GM19468 (cell line): Measurements from ENCODE around the gene OVOL1.

Source experiments
- ATAC-seq: cut with Tn5 transposase; IDR thresholded peaks from one replicate; pipeline ENCODE4 v1.9.1; 2021; ENCODE audit warnings: mild to moderate bottlenecking, moderate library complexity, moderate number of reproducible peaks; ENCODE audit not compliant: unreplicated experiment; ENCODE audit errors: extremely low read depth

OVOL1 gene

DNA sequence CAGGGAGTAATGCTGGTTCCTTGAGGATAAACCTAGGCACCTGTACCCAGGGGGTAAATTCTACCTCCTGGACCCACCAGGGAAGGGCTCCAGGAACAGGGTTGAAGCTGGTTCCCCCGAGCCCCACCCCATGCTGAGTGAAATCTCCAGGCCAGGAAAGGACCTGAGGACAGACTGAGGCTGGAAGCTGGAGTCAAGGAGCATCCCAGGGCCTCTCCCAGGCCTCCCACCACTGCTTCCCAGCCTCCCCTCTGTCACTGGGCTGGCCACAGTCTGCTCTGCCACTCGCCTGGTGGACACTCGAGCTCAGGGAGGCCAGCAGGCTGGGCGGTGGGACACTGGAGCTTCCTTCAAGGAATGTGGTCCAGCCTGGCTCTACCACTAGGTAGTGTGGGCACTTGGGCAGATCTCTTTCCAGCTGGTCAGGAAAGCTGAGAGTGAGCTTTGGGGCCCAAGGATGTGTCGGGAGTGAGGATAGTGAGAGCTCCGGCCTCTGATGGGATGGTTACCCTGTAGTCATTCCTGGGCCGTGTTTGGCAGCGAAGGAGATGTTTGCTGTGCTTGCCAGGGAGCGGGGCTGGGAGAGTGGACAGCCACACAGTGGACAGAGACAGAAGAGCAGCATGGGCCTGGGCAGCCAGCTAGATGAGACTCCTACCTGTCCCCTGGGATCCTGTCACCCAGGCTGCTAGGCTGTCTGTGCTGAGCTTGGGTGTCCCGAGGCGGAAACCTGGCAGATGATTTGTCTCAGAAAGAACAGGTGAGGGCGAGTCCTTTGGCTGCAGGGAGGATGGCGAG is 3.4 kb downstream of the OVOL1 start:
- ATAC-seq: no peak

DNA sequence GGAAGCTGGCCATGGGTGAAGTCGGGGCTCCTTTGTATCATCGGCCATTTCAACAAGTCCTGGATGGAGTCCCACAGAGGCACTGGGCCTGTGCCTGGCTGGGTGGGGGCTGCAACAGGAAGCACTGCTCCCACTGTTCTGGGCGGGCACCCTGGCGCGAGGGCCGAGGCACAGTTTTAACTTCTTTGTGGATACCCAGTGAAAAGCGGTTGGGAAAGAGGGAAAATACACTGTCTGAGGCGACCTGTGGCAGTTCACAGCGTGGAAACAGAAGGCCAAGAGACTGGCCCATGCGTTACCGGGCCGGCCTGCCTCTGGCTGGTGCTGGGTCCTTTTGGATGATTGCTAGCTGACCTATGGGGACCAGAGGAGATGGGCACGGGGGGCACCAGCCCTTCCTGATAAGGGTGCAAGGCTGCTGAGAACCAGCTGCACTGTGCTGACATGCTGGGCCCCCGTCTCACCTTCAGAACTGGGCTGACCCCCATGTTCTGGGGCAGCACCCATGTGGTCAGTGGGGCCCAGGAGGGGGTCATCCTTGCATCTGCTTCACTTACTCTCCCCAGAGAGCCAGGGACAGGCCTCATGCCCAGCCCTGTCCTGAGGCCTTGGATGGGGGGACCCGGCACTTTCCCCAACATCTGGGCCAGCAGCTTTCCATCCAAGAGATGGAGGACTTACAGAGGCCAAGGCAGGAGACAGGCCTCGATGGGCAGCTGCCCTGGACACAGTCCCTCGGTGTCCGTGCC is 4.2 kb downstream of the OVOL1 start:
- no peak for ATAC-seq

DNA sequence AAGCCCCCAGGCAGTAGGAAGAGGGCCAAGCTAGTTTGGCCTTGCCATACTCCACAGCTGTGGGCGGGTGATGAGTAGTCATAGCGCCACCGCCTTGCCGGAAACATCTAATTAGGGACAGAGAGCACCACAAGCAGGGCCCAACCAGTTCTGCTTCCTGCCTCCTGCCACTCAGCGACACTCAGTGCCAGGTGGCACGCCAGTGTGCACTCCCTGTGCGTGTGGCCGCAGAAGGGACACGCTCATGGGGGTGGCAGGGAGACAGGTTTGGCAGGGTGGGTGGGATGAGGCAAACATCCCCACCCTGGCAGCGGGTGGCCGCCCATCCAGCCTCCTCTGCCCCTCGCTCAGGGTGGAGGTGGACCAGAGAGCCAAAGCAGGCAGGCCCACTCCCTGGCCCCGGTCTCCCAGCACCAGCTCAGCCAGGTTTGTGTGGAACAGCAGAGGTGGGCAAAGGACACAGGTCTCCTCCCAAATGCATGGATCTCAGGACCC is 4.9 kb downstream of the OVOL1 start:
- ATAC-seq: no peak

DNA sequence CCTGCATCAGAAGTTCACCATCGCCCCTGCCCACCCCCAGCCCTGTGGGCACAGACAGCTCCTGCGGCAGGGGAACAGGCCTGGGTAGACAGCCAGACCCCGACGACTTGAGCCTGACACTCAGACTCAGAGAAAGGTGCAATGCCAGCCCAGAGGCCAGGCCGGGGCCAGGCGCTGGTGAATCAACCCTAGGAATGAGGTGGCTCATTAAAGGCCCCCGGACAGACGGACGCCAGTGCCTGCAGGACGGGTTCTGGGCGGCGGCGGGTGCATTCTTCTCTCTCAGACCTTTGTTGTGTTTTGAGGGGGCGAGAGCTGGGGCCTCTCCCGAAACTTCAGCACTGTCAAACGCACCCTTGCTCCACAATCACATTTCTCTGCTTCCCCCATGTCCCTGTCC is 5.6 kb downstream of the OVOL1 start:
- ATAC-seq: no peak

DNA sequence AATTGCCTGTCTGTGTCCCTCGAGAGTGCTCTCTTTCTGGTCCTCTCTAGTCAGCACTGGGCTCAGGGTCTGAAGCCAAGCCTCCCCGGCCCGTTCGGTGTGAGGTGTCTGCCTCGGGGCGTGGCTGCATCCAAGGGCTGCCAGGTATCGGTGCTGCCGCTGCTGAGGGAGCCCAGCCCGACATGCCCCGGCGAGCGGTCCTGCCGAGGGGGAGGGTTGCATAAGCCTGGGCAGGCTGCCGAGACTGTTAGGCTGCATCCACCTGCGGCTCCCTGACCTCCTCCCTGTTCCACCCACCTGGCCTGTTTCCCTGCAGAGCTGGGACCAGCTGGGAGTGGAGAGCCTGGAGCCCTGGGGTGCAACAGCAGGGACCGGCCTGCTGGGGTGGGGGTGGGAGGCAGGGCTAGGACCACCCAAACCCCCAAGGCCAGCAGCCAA is 6.3 kb downstream of the OVOL1 start:
- ATAC-seq: no peak

DNA sequence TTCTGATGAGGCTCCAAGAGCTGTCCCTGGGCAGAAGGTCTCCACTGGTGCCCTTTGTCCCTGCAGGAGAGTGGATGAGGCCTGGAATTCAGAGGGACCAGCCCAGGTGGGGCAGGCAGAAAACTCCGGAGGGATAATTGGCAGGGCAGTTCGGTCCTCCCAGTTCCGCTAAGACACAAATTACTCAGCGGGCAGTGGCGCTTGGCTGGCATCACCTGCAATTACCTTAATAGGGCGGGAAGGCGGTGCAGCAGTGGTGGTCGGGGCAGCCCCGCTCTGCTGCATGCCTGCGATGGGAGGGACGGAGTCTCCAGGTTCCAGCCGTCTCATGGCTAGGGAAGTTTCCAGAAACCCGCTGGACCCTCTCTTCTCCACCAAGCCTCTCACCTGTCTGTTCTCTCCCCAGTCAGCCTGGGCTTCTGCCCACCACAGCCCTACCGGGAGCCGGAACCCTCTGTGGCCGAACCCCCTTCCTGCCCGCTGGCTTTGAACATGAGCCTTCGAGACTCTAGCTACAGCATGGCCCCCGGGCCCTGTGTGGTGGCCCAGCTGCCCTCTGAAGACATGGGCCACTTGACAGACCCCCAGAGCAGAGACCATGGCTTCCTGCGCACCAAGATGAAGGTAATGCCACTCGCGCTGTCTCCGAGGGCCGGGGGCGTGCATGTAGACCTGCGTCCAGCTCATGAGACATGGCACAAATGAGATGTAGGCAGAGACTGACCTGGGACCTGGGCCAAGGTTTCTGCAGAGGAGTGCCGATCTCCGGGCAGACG is 7.0 kb downstream of the OVOL1 start:
- no peak for ATAC-seq

DNA sequence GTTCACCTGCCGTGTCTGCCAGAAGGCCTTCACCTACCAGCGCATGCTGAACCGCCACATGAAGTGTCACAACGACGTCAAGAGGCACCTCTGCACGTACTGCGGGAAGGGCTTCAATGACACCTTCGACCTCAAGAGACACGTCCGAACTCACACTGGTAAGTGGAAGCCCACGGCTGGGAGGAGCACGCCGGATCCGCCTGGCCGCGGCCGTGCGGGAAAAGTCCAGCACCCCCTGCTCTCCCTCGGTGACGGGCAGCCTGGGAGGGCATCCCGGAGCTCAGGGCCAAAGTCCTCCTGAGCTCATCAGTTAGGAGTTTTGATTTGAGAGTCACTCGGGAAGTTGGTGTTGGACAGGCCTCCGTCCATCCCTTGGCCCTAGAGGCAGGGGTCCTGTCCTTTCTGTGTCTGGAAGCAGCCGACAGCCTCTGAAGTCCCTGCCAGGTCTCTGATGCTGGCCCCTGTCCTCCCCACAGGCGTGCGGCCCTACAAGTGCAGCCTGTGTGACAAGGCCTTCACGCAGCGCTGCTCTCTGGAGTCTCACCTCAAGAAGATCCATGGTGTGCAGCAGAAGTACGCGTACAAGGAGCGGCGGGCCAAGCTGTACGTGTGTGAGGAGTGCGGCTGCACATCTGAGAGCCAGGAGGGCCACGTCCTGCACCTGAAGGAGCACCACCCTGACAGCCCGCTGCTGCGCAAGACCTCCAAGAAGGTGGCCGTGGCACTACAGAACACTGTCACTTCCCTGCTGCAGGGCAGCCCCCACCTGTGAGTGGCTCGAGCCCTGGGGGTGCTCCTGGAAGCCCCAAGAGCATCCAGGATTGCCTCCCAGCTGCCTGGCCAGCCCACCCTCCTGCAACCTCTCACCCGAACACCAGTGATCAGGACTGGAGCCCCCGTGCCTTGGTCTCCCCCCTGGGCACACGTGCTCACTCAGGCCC is 8.0 kb downstream of the OVOL1 start:
- no peak for ATAC-seq

DNA sequence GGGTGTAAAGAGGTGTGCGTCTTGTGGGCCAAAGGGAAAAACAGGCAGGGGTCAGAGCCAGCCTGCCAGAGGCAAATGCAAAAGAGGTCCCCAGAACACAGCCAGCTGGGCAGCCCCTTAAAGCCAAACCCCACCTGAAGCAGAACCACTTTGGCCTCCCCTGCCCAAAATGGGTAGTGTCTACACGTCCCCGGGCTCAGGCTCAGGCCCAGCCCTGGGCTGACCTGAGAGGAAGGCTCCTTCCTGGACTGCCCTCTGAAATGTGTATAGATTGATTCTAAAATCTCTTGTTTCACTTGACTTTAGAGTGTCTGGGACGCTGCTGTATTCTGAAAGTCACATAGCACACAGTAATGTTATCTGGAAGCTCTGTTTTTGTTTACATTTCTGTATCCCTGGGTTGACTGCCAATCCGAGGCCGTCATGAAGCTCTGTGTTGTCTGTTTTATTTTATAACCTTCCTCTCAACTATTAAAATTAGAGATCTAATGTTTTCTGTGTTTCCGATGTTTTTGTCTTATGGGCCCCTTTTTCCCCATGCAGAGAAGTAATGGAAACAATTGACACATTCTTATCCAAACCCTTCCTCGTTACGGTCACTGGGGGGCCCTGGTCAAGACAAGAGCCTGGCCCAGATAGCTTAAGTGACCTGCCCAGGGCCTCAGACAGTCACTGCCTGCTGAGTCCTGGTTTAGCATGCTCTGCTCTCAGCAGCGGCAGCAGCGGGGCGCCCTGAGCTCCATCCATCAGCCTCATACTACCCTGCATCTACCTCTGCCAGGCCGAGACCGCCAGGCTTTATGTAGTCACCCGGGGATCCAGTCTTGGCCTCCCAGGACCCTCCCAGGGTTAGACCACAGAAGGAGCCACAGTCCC is 10.1 kb downstream of the OVOL1 start:
- no peak for ATAC-seq

DNA sequence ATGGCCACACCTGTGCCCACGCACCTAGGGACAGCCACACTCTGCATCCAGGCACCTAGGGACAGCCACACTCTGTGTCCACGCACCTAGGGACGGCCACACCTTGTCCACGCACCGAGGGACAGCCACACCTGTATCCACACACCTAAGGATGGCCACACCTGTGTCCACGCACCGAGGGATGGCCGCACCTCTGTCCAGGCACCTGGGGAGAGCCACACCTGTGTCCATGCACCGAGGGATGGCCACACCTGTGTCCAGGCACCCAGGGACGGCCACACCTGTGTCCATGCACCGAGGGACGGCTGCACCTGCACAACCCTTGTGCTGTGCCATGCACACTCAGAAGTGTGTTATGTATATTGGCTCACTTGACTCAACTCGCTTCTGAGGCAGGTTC is 10.8 kb downstream of the OVOL1 start:
- no peak for ATAC-seq

DNA sequence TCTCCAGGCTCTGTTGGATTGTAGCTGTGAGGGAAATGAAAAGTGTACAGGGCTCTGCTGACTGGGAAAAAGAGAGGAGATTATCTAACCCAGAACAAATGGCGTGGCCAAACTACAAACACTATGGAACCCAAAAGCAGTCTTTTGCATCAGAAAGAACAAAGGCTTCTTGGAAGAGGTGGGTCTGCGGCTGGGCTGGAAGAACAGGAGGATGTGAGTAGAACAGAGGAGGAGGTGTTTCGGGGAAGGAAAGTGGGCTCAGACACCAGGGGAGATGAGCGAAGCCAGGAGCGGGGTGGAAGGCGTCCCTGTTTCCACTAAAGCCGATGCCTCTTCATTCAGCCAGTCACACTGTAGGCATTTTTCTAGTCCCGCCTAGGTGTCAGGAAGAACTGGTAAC is 12.0 kb downstream of the OVOL1 start:
- ATAC-seq: no peak

DNA sequence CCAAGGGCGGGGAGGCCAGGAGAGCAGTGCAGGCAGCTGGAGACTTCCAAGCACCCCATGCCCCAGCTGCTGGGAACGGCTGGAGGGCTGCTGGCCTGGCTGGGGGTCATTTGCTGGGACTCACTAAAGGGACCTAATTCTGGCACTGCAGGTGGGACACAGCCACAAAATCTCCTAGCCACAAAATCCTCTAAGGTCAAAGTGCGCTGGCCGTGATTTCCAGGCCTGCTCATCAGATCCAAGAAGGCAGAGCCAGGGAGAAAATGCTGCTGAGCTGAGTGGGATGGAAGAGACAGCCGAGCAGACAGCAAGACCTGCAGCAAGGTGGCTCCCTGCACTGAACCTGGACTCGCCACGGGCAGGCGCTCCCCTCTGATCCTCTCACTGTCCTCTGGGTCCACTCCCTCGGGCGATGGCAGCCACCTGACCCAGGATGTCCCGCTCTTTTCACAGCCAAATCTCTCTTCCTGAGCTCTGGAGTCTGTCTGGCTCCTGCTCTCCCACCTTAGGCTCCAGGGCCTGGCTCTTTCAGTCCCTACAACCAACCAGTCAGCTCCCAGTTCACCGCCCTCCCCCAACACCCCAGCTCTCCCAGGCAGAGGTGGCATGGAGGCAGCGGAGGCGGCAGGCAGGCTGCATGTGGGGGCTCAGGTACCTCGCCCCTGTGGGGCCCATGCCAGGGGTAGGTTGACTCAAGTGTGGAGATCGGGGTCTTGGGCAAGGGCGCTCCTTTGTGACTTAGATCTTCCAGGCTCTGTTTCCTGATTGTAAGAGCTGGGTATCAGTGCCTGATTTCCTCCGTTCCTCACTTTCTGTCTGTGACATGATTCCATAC is 14.5 kb downstream of the OVOL1 start:
- no peak for ATAC-seq

DNA sequence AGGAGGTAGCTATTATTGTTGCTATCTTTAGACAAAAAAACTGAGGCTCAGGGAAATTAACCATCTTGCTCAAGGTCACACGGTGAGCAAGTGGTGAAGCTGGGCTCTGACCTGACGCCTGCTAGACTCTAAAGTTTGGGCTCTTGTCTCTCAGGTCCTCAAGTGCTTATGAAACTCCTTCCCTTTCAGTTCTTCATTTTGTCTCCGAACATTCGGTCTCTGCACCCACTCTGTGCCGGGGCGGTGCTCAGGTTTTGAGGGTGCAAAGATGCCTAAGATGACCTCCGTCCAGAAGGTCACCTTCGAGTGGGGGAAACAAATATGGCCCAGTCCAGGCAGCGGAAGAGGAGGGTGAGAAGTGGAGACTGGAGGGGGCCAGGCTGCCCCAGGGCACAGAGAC is 16.0 kb downstream of the OVOL1 start:
- no peak for ATAC-seq

DNA sequence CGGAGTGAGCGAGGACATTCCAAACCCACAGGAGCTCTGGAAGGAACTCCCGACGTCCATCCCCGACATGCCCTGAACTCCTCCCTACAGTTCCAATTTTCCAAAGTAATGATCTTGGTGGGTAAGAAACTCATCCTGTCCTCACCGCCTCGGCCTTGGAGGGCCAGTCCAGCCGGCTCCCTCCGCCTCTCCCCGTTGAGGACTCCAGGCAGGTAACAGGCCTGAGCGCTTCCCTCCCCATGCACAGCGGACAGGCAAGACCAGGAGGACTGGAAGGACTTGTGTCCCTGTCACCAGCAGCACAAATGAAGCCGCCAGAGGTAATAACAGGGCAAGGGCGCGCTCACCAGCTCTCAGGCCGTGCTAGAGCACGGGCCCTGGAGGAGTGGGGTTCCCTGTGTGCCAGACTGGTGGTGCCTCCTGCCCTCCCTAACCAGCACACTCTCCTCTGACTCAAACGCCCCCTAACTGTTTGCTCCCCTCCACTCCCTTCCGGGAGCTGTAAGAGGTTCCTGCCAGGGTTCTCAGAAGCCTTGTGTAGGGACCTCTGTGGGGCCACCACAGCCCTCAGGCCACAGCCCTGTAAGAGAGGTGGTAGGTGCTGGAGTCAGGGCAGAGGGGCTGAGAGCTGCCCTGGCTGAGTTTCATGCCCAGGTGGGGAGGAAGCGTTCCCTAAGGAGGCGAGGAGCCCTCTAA is 17.1 kb downstream of the OVOL1 start:
- ATAC-seq: no peak

DNA sequence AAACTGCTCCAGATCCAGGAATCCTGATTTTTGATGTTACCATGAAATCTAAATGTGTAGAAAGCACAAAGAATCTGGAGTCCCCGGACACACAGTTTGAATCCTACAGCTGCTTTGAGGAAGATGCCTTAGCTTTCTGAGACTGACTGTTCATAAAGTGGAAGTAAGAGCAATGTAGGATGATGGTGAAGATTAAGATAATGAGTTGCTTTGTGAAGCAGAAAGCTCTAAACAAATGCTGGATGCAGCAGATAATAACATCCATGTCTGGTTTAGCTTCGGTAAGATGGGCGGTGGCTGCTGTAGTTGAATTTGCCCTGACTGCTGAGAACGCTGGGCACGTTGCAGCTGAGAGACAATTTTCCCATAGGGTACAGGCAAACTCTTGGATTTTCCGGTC is 20.1 kb downstream of the OVOL1 start:
- ATAC-seq: no peak

DNA sequence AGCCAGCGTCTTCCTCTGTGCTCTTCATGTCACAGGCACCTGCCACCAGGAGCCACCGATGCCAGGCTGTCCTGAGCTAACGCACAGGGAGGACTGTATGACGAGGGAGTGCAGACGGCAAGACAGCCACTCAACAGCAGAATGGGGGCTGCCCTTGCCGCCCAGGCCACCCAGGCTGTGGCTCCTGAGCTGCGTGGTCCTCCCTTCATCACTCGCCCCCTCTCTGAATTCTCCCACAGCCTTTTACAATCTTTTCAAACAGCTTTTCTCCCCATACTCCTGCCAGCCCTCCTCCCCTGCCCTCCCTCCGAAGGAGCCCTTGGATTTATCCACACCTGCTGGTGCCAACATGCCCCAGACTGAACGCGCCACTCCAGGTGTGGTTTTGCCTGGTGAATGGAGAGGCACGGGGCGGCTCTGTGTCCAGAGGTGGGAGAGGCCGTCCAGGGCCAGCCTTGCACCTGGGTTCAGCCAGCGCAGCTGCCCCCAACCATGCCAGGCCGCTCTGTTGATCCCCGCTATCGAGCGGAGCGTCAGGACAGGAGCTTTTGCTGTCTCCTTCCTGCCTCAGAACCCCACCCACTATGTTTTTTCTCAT is 22.0 kb downstream of the OVOL1 start:
- no peak for ATAC-seq

DNA sequence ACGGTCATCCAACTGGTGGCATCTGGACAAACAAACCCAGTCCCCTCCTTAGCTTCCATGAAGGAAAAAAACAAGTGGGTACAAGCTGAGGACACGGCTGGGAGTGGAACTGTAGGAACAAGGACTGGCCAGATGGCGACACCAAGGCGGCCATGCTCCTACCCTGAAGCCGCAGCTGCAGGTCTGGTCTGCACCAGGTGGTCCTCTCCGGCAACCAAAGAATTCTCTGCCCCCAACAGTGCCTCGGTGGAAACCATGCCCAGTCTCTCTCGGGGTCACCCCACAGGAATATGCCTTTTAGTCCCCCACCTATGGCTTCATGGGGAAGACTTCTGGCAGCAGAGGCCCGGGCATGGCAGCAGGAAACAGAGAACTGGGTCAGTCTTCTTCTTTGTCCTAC is 22.6 kb downstream of the OVOL1 start:
- no peak for ATAC-seq
